Memory B cell (primary cell): ENCODE results near the gene TROAP.
"Not testable (repeated sequence)": the region's sequence is repeated elsewhere in the genome, so short reads cannot be mapped to it uniquely, and the experiment has no call there.

ENCODE experiments used
- ATAC-seq: fragments of 150-1000 bp; cut with Tn5 transposase; 2 replicates; pipeline ENCODE4 v1.10.0; 2021; ENCODE audit warnings: low read depth, mild to moderate bottlenecking, moderate library complexity
- DNase-seq, 2 donors: peaks; one replicate each; pipeline ENCODE4 v3.0.0; 2022; ENCODE audit warnings: low spot score in 2 of 2
- H3K27ac Mint-ChIP-seq: one replicate; pipeline ENCODE4 v1.8.0; 2022; ENCODE audit warnings: mild to moderate bottlenecking, moderate library complexity, mixed read lengths
- H3K27me3 Mint-ChIP-seq: one replicate; pipeline ENCODE4 v1.8.0; 2022; ENCODE audit warnings: mixed read lengths
- H3K36me3 Mint-ChIP-seq: one replicate; pipeline ENCODE4 v1.8.0; 2022; ENCODE audit warnings: mild to moderate bottlenecking, mixed read lengths
- H3K4me1 Mint-ChIP-seq: one replicate; pipeline ENCODE4 v1.8.0; 2022; ENCODE audit warnings: mixed read lengths
- H3K4me3 Mint-ChIP-seq: one replicate; pipeline ENCODE4 v1.8.0; 2022; ENCODE audit warnings: mild to moderate bottlenecking, moderate library complexity, mixed read lengths
- H3K9me3 Mint-ChIP-seq: one replicate; pipeline ENCODE4 v1.8.0; 2022; ENCODE audit warnings: mixed read lengths

TROAP gene

GRCh38 chr12:49369411-49370145, 46.5 kb downstream of the TROAP start:
- peaks cover 28% of the 10 kb centered on the region for H3K4me1 Mint-ChIP-seq
- H3K27ac Mint-ChIP-seq, result peak overlapping the region; percentile 70
- ATAC-seq (peak; percentile 33), DNase-seq (peak; percentile 25 to 33)
- H3K9me3 Mint-ChIP-seq, result no peaks in the 10 kb centered on the region
- H3K36me3 Mint-ChIP-seq, result peaks cover 2% of the 10 kb centered on the region
- peak overlapping the region; percentile 44 for H3K4me3 Mint-ChIP-seq
- H3K27me3 Mint-ChIP-seq, result no peaks in the 10 kb centered on the region

- ATAC-seq (no peak), DNase-seq (no peak)
- Mint-ChIP-seq H3K4me1 (peaks cover 31% of the 10 kb centered on the region), H3K27ac (peak overlapping the region; percentile 39), H3K27me3 (no peaks in the 10 kb centered on the region), H3K9me3 (no peaks in the 10 kb centered on the region), H3K4me3 (no peak overlapping the region), H3K36me3 (peaks cover 2% of the 10 kb centered on the region)
Measured at GRCh38 chr12:49370539-49370938, 47.5 kb downstream of the TROAP start.

- H3K9me3 Mint-ChIP-seq, result no peaks in the 10 kb centered on the region
- H3K27ac Mint-ChIP-seq, result no peak overlapping the region
- ATAC-seq (no peak), DNase-seq (no peak)
- H3K27me3 Mint-ChIP-seq, result no peaks in the 10 kb centered on the region
- no peak overlapping the region for H3K4me3 Mint-ChIP-seq
- peaks cover 11% of the 10 kb centered on the region for H3K4me1 Mint-ChIP-seq
- peaks cover 2% of the 10 kb centered on the region for H3K36me3 Mint-ChIP-seq
Measured at GRCh38 chr12:49375406-49375805, 52.4 kb downstream of the TROAP start.

GRCh38 chr12:49377386-49377785, 54.3 kb downstream of the TROAP start:
- Mint-ChIP-seq H3K36me3 (peaks cover 2% of the 10 kb centered on the region), H3K9me3 (no peaks in the 10 kb centered on the region), H3K27ac (no peak overlapping the region), H3K4me1 (peaks cover 7% of the 10 kb centered on the region), H3K4me3 (no peak overlapping the region), H3K27me3 (no peaks in the 10 kb centered on the region)
- no peak for ATAC-seq
- no peak for DNase-seq

DNA sequence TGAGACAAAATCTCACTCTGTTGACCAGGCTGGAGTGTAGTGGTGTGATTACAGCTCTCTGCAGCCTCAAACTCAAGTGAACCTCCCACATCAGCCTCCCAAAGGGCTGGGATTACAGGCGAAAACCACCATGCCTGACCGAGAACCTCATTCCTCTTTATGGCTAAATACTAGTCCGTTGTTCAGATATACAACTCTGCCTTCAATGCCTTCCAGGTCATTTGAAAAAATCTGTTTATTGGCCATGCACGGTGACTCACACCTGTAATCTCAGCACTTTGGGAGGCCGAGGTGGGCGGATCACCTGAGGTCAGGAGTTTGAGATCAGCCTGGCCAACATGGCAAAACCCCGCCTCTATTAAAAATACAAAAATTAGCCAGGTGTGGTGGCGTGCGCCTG, 57.1 kb downstream of the TROAP start:
- not testable (repeated sequence) for H3K27ac Mint-ChIP-seq, H3K27me3 Mint-ChIP-seq, H3K4me3 Mint-ChIP-seq, H3K9me3 Mint-ChIP-seq, H3K36me3 Mint-ChIP-seq, DNase-seq, ATAC-seq, H3K4me1 Mint-ChIP-seq
